Measurements from ENCODE around the gene EYS.

- TF ChIP-seq CTCF (IDR thresholded peaks at IDR 0.05) (no peak), JUN (IDR thresholded peaks at IDR 0.05) (no peak), MAX (IDR thresholded peaks at IDR 0.05) (no peak), REST (IDR thresholded peaks at IDR 0.05) (no peak), RFX5 (IDR thresholded peaks at IDR 0.05) (no peak), MYC (IDR thresholded peaks at IDR 0.05; ENCODE audit: borderline replicate concordance, low read length) (no peak), ELK1 (IDR thresholded peaks at IDR 0.05; ENCODE audit: low read depth, low read length) (no peak), SMC3 (IDR thresholded peaks at IDR 0.05) (no peak), POLR2AphosphoS2 (conservative IDR thresholded peaks at IDR 0.05; ENCODE audit: low read length) (no peak), HDAC2 (IDR thresholded peaks at IDR 0.05) (no peak), POLR2A (IDR thresholded peaks at IDR 0.05; ENCODE audit: low read length) (no peak)
Measured at GRCh38 chr6:65135567-65135966, 571.5 kb downstream of the EYS start.

Measured in A549 (cell line).